Stimulated activated effector memory CD8-positive, alpha-beta T cell treated with anti-CD3 and anti-CD28 coated beads, Interleukin-12 subunit alpha, Interleukin-12 subunit beta, amount 100 ng/mL, for 72 hours (primary cell): ENCODE data around the gene RTL10.

Experiments used
- ATAC-seq: fragments of 150-1000 bp; cut with Tn5 transposase; 2 replicates; pipeline ENCODE4 v1.10.0; 2021
- DNase-seq, 2 donors: peaks; one replicate each; pipeline ENCODE4 v3.0.0; 2021 to 2022; ENCODE audit warnings: low spot score in 2 of 2
- H3K27ac Mint-ChIP-seq: one replicate; pipeline ENCODE4 v1.8.0; 2022; ENCODE audit warnings: mild to moderate bottlenecking, mixed read lengths
- H3K36me3 Mint-ChIP-seq: one replicate; pipeline ENCODE4 v1.8.0; 2022; ENCODE audit warnings: mild to moderate bottlenecking, mixed read lengths
- H3K4me1 Mint-ChIP-seq: one replicate; pipeline ENCODE4 v1.8.0; 2022; ENCODE audit warnings: mixed read lengths
- H3K4me3 Mint-ChIP-seq: one replicate; pipeline ENCODE4 v1.8.0; 2022; ENCODE audit warnings: mild to moderate bottlenecking, mixed read lengths
- H3K9me3 Mint-ChIP-seq: one replicate; pipeline ENCODE4 v1.8.0; 2022; ENCODE audit warnings: mixed read lengths

Gene RTL10

DNA sequence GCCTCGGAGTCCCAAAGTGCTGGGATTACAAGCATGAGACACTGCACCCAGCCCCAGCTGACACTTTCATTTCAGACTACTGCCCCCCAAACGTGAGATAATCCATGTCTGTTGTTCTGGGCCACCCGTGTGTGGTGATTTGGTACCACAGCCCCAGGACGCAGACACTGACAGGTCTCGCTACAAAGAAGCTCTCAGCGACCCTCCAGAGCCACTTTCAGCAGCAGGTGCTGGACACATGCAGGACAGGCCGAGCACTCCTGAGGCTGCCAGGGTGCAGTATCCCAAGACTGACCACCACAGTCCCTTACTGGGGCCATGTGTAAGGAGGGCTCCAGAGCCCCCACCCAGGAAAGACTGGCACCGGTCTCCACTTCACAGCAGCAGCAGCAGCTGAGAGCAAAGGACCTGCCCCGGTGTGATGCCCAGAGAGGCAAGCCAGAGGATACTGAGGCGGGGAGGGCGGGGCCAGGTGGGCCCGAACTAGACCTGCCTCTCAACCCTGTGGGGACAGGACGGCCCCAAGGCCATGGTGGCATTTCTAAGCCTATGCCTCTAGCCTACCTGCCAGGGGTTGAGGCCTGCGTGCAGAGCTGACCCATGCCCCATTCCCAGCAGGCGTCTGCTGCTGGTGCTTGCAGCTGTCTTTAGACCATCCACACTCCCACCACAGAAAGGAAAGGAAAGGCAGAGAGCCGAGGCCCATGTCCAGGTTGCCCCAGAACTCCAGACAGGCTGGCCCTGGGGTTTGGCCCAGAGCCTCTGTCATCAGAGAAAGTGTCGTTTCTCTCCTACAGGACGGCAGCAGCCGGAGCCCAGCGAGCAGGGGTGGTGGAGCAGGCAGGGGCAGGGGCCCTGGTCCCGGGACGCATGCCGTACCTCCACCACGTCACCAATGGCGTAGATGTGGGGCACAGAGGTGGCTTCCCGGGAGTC is 28.0 kb upstream of the RTL10 start:
- no peaks in the 10 kb centered on the region for H3K36me3 Mint-ChIP-seq
- no peak overlapping the region for H3K4me3 Mint-ChIP-seq
- H3K4me1 Mint-ChIP-seq = no peaks in the 10 kb centered on the region
- no peaks in the 10 kb centered on the region for H3K9me3 Mint-ChIP-seq
- ATAC-seq = no peak
- no peak for DNase-seq
- H3K27ac Mint-ChIP-seq = no peak overlapping the region

DNA sequence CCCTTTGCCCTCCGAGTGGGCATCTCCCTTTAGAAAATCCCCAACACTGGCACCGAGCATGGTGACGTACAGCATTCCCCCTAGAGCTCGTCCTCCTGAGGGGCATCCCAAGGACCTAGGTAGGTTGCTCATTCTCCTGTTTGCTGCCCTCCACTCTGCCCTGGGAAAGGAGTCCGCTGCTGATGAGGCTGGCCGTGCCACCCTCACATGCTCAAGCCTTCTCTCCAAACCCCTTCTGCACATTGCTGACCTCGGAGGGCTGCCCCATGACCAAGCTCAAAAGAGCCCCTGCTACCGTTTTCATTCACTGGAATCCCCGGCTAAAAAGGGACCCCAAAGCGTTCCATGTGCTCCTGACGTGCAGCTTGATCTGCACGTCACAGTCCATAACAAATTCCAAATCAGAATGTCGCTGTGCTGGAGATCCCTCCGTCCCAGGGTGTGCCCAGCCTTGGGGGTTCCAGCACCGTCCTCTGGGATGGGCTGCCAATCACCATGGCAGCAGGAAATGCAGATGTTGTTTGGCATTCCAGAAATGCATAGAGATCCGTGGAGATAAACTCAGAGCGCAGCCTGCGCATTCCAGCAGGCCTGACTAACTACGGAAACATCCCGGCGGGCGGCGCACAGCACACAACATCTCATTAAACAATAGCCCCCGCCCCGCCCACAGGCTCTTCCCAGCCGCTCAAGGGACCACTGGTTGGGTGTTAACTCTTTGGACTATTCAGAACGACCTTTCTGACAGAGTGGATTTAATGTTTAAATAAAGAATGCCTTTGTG is 26.3 kb upstream of the RTL10 start:
- ATAC-seq (no peak), DNase-seq (no peak)
- no peaks in the 10 kb centered on the region for H3K9me3 Mint-ChIP-seq
- no peak overlapping the region for H3K27ac Mint-ChIP-seq
- H3K4me1 Mint-ChIP-seq = no peaks in the 10 kb centered on the region
- H3K4me3 Mint-ChIP-seq = no peak overlapping the region
- no peaks in the 10 kb centered on the region for H3K36me3 Mint-ChIP-seq

DNA sequence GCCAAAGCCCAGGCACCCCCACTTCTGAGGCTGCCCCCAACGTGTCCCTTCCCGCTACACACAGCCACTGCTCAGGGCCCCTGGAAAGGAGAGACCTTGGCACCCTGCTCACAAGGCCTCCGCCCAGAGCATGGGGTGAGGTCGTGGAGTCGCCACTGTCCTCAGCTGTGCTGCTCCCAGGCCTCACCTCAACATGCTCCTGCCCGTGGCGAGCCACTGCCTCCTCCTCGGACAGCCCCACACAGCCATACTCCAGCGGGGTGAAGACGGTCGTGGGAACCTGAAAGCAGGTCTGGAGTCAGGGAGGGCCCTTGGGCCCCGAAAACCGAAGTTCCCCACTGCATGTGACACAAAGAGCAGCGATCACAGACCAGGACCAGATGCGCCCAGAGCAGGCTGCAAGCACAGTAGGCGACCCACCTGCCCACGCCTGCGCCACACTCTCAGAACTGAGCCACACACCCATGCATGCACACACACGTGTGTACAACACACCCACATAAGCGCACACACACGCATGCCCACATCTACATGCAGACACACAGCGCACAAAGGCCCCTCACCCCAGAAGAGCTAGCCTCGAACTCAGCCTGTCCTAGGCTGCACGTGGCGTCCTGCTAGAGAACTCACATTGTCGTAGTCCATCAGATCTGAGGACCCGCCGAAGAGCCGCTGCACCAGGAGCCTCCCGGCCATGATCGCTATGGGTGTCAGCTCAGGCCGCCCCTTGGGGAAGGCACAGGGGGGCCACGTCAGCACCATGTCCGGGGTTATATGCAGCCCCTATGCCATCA is 25.5 kb upstream of the RTL10 start:
- no peaks in the 10 kb centered on the region for H3K36me3 Mint-ChIP-seq
- no peaks in the 10 kb centered on the region for H3K4me1 Mint-ChIP-seq
- no peak for ATAC-seq

DNA sequence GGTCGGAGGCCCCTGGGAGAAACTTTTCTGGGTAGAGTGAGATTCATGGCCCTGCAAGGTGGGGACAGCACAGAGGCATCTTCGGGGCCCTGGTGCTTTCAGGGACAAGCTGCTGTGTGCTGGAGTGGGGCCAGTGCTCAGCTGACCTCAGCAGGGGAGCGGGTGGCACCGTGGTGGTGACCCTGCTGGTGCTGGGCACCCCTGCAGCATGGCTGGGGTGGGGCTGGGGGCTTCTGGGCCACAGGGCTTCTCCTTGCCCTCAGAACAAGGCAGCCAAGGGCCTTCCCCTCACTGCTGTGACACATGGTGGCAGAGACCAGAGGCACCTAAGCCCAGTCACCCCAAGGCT is 24.9 kb upstream of the RTL10 start:
- no peak overlapping the region for H3K4me3 Mint-ChIP-seq
- no peaks in the 10 kb centered on the region for H3K36me3 Mint-ChIP-seq

More for the DNA sequence above, 25.5 kb upstream of the RTL10 start:
- H3K27ac Mint-ChIP-seq = no peak overlapping the region
- no peak overlapping the region for H3K4me3 Mint-ChIP-seq
- no peak for DNase-seq
- no peaks in the 10 kb centered on the region for H3K9me3 Mint-ChIP-seq

DNA sequence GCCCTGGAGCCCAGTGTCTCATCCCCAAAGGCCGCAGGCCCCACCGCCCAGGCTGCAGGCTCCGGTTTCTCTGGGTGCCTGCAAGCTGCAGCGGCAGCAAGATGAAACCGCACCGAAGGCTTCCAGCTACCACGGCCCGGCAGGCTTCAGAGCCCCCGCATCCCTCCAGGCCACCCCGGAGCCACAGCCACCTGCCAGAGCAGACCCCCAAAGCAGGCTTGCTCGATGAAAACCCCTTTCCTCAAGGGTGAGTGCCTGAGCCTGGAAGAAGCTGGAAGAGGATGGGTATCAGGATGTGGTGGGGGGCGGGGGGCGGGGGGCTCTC is 24.5 kb upstream of the RTL10 start:
- DNase-seq (no peak), ATAC-seq (no peak)
- H3K4me3 Mint-ChIP-seq = no peak overlapping the region
- no peaks in the 10 kb centered on the region for H3K4me1 Mint-ChIP-seq
- H3K36me3 Mint-ChIP-seq = no peaks in the 10 kb centered on the region
- H3K27ac Mint-ChIP-seq = no peak overlapping the region
- no peaks in the 10 kb centered on the region for H3K9me3 Mint-ChIP-seq

More for the DNA sequence above, 24.9 kb upstream of the RTL10 start:
- DNase-seq (no peak), ATAC-seq (no peak)
- Mint-ChIP-seq H3K4me1 (no peaks in the 10 kb centered on the region), H3K27ac (no peak overlapping the region), H3K9me3 (no peaks in the 10 kb centered on the region)

DNA sequence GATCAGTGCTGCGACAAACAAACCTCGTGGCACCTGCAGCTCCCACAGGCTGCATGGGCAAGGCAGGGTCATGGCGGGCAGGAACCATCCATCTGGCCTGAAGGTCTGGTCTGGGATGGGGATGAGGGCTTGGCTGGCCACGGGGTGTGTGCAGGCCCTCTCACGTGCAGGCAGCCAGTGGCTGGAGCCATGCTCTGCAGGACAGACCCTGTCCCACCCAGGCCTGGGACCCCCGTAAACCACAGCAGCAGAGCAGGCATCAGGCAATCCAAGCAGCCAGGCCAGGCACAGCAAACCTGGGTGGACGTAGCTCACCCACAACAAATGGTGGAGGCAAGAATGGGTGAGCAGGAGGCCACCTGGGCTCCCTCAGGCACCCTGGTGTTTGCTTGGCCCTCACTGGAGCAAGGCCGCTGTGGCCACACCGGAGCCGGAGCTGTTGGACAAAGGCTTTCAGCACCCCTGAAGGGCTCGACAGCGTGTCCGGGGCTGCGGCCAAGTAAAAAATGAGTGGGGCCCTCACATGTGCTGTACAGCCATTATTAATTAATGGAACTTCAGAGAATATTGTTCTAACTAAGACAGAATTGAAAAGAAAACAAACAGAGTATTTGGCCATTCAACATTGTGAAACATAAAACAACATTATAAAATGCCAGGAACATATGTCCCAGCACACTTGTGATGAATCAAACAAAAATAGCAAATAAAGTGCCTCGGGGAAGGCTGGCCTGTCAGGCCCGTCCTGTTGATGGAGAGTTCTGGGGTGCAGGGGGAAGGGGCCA is 24.0 kb upstream of the RTL10 start:
- H3K4me1 Mint-ChIP-seq = no peaks in the 10 kb centered on the region
- H3K9me3 Mint-ChIP-seq = no peaks in the 10 kb centered on the region
- DNase-seq = no peak
- no peak overlapping the region for H3K27ac Mint-ChIP-seq
- H3K36me3 Mint-ChIP-seq = no peaks in the 10 kb centered on the region
- no peak overlapping the region for H3K4me3 Mint-ChIP-seq
- no peak for ATAC-seq

DNA sequence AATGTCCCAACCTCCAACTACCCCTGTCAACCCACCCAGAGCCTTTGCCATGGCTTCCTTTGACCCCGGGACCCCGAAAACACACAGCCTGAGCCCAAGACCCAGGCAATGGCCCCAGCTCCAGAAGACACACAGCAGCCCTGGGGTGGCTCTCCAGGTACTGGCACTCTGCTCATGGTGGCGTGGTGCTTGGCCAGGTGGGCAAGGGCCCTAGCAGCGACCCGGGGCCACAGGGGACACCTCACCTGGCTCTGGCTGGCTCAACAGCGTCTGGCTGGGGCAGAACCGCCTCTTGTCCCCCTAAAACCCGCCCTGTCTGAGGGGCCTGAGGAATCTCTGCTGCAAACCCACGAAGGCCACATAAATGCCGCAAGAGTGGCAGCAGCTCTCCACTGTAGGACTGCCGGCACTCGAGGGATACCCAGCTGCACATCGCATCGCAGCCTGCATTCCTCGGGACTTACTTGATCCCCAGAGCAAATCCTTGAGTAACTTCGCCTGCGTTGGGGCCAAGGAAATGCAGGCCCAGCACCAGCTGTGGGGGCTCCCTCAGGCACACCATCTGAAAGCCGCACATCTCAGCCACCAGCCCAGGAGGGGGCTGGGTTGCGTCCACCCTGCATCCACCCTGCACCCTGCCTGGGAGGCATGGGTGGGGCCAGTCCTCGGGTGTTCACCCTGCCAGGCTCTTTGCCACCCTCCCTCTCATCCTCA is 23.1 kb upstream of the RTL10 start:
- no peak for ATAC-seq
- DNase-seq = no peak
- Mint-ChIP-seq H3K27ac (no peak overlapping the region), H3K36me3 (no peaks in the 10 kb centered on the region), H3K9me3 (no peaks in the 10 kb centered on the region), H3K4me1 (no peaks in the 10 kb centered on the region), H3K4me3 (no peak overlapping the region)

DNA sequence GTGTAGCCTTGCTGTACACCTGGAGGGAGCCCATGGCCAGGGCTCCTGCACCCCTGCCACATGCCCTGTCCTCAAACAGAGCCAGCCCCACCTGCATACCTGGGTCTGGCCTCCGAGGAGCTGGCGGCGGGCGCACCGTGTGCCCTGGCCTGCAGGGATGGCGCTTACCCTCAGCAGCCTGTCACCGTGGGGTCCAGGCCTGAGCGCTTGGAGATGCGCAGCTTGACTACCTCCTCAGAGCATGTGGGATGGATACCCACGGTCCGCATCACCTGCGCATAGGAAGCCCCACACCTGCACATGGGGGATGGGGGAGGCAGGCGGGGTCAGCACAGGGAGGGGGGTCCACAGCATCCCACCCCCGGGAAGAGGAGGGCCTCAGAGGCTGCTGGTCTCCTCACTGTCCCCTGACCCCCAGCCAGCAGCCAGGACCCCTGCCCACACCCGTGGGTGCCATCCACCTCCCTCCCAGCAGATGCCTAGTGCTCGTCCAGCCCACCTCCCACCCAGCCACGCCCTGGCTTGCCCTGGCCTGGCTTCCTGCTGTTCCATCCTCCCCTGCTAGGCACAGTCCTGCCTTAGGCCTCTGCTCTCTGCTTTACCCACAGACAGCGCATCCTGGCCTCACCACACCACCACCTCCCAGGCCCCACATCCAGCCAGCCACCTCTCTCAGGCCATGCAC is 22.4 kb upstream of the RTL10 start:
- no peaks in the 10 kb centered on the region for H3K9me3 Mint-ChIP-seq
- no peak overlapping the region for H3K4me3 Mint-ChIP-seq
- no peaks in the 10 kb centered on the region for H3K4me1 Mint-ChIP-seq
- no peak for DNase-seq
- no peak overlapping the region for H3K27ac Mint-ChIP-seq
- no peaks in the 10 kb centered on the region for H3K36me3 Mint-ChIP-seq
- ATAC-seq = no peak

DNA sequence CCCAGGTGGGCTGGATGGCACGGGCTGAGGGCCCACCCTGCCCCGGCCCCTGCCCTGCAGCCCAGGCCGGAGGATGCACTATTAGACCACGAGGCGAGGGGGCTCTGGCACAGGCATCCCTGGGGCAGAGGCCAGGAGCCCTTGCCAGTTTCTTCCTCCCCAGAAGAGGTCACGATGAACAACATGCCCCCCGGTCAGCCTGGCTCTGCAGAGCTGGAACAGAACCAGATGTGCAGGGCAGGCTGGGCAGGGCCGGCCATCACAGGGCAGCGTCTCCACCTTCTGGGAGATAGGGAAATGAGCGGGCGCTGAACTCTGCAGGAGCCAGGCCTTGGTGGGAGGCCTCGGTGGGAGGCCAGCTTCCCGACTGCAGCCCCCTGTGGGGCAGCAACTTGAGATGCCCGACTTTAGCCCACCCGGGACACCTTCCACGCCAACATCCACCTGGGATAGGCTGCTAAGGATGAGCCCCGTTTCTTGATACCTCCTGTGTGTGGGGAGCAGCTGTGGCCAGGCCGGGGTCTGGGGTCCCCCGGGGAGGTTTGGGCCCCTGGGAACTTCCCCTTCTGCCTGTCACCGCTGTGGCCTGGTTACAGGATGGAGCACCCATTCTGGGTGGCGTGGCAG is 21.8 kb upstream of the RTL10 start:
- no peaks in the 10 kb centered on the region for H3K4me1 Mint-ChIP-seq
- DNase-seq (no peak), ATAC-seq (no peak)
- H3K9me3 Mint-ChIP-seq = no peaks in the 10 kb centered on the region
- no peak overlapping the region for H3K4me3 Mint-ChIP-seq
- H3K27ac Mint-ChIP-seq = no peak overlapping the region
- no peaks in the 10 kb centered on the region for H3K36me3 Mint-ChIP-seq

DNA sequence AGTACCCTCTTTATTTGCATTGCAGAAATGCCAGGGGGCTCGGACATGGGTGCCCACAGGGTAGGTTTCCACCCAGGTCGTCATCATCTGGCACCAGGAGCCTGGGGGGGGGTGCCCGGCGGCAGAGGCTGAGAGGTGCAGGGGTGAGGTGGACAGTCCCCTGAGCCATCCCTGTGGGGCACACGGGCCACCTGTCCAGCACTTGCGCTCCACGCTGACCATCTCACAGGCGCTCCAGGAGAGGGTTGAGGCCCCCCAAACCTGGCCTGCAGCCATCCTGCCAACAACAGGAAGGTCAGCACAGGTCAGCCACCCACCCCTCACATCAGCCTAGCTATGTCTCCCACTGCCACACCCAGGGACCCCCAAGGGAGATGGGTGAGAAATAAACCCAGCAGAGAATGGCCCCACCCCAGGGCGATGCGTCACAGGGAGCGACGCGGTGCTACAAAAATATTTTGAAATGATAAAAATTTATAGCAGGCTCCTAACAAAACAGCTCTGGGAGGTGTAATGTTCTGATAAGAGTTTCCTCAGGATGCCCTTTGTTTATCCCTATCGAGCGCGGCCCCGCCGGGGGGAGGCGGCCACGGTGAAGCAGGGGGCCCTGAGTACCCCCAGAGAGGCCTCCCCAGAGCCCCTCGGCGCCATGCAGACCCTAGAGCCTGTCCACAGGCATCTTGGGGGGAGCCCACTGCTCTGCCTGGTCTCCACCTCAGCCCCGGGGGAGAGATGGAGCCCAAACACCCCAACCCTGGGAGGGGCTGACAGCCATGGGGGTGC is 21.0 kb upstream of the RTL10 start:
- Mint-ChIP-seq H3K9me3 (no peaks in the 10 kb centered on the region), H3K27ac (no peak overlapping the region), H3K36me3 (no peaks in the 10 kb centered on the region), H3K4me1 (no peaks in the 10 kb centered on the region), H3K4me3 (no peak overlapping the region)
- DNase-seq = no peak
- ATAC-seq = no peak

DNA sequence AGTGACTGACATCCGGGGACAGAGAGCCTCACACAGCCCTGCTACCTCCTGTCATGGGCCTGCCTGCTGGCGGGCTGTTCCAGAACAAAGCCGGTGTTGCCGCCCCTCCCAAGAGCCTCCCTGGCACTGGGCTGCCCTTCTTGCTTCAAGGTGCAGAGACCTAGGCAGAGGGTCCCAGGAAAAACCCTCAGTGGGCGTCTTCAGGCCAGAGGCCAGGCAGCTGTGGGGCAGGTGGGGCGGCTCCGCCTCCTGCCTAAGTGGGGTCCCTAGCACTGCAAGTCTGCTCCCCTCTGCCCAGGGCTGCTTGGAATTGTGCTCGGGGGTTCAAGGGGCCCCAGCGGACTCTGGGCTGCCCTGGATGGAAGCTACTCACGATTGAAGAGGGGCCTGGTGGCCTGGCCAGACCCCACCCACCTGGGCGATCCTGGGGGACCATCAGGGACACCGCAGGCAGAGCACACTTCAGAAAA is 20.4 kb upstream of the RTL10 start:
- Mint-ChIP-seq H3K4me3 (no peak overlapping the region), H3K36me3 (no peaks in the 10 kb centered on the region), H3K9me3 (no peaks in the 10 kb centered on the region), H3K27ac (no peak overlapping the region), H3K4me1 (no peaks in the 10 kb centered on the region)
- ATAC-seq (no peak), DNase-seq (no peak)

DNA sequence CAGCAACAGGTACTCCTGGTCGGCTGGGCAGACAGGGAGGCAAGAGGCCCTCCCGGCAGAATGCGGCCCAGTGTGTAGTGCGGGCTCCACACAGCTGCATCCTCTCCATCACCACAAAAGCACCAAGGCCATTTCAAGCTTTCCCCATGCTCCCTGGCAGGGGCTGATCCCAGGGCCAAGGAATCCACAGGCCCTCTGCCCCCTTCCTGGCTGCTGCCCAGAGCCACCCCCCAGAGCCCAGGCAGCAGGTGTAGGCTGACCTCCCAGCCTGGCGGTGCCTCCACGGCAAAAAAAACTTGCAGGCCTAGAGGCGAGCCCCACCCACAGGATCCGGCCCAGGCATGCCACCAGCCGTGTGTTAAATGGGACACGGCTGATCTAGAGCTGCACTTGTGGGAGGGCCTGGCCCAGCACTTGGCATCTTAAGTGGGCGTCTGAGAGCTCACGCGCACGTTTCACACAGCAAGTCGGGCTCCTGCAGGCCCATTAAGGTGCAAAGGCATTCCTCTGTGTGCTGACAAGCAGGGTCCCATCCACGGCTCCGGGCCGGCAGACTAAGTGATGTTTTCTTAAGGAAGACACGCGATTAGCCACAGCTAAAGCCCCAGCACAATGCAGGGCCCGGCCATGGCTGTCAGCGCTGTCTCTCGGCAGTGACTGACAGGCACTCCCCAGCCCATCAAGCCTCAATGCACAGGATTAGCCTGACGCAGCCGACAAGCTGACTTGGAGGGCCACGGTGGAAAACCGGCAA is 19.8 kb upstream of the RTL10 start:
- ATAC-seq (peak; percentile 63), DNase-seq (no peak)
- no peaks in the 10 kb centered on the region for H3K36me3 Mint-ChIP-seq
- H3K27ac Mint-ChIP-seq = peak overlapping the region; percentile 71
- no peak overlapping the region for H3K4me3 Mint-ChIP-seq
- no peaks in the 10 kb centered on the region for H3K9me3 Mint-ChIP-seq
- no peaks in the 10 kb centered on the region for H3K4me1 Mint-ChIP-seq
